ENCODE results near the gene PRKN. TPM values are rescaled to one million over a fixed set of nuclear protein-coding genes. Genes with fewer than 3 reads are reported as not detected.
"Not testable (repeated sequence)": the region's sequence is repeated elsewhere in the genome, so short reads cannot be mapped to it uniquely, and the experiment has no call there.

PRKN gene
- polyA plus RNA-seq, 3 donors: 8.1 to 15.1 (median 11.4) TPM

DNA sequence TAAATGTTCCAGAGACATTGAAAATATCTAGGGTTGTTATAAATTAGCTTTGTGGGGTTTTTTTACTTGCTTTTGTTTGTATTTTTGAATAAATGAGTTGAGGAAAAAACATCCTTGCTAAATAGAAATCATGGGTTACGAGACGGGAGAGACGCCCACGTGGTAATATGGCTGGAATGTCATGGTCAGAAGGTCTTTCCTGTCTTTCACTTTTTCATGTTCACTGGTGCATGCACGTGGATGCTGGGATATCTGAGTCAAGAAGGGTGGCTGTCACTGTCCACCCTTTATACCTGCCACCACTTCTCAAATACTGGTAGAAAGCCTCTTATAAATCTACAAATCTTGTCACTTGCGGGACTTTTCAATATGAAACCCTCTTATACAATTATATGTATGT is 1195.0 kb downstream of the PRKN start:
- DNase-seq (ENCODE audit: extremely low read depth in 1 of 11, low read depth in 9 of 11, low spot score in 4 of 11): no peak

DNA sequence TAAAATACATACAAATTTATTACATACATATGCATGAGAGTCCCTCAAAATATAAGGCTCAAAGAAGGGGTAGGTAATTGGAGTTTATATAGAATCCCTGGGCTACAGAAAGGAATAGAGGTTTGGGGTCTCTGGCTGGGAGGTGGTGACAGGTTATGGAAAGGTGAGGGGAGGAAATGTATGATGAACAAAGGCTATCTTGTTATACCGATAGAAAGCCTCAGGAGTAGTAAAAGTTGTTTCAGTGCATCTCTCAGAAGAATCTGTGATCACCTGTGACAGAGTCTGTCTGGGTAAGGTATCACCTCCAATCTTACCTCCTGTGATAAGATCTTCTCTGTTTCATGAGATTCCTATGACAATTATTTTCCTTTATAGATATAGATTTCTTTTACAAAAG is 1200.8 kb downstream of the PRKN start:
- no peak for DNase-seq (ENCODE audit: extremely low read depth in 1 of 11, low read depth in 9 of 11, low spot score in 4 of 11)

DNA sequence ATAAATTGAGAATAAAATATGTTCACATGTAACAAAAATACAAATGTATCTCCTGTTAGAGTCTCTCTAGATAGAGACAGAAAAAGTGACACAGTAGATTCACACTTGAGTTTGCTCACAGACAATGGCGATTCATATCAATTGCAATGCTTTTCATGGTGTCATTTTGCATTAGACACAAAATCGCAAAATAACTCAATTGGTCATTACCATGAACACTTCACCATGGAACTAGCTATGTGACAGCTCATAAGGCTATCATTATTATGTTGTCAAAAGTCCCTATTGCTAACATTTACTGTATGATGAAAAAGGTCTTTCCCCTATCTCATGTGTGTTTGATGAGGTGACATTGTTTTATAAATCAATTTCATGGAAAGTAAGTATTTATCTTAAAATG is 1204.2 kb downstream of the PRKN start:
- DNase-seq (ENCODE audit: extremely low read depth in 1 of 11, low read depth in 9 of 11, low spot score in 4 of 11): no peak

DNA sequence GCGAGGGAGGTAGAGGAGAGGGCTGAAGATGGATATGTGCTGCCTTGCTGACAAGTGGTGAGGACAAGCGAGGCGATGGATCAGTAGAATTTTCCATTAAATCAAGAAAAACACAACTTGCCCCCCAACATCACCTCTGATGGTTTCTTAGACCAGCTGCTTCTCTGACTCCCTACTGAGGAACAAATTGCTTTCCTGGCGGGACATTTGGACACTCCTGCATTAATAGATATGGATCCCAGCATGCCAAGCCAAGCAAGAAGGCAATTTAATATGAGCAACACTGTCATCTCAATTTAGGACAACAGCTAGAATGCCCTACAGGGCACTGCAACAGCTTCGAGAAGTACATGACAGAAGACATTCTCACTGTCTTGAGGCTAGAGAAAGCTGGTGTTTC is 1205.3 kb downstream of the PRKN start:
- no peak for DNase-seq (ENCODE audit: extremely low read depth in 1 of 11, low read depth in 9 of 11, low spot score in 4 of 11)

DNA sequence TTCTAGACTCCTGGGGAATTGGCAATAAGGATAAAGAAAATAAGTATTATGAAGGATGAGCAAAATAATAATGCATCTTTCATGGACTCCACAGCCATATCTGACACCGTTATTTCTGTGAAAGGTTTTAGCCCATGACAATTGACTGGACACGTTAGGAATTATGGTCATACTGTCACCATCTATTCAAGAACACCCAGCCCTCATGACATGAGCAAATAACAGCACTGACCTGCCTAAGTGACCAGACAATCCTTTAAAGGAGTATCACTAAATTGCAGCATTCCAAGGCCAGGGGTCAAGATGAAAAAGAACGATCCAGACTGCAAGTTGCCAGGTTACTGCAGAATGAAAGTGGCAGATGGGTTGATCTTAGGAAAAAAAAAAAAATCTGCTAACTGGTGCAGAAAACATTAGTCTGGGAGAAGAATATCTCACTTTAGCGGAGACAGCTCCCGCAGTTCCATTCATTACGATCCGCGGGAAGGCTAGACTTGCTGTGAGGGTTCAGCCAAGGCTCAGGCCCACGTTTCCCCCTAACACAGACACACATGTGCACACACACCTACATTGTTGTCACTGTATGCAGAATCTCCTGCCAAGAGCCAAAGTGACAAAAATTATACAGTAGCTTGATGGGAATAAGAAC is 1216.0 kb downstream of the PRKN start:
- DNase-seq (ENCODE audit: extremely low read depth in 1 of 11, low read depth in 9 of 11, low spot score in 4 of 11): no peak

DNA sequence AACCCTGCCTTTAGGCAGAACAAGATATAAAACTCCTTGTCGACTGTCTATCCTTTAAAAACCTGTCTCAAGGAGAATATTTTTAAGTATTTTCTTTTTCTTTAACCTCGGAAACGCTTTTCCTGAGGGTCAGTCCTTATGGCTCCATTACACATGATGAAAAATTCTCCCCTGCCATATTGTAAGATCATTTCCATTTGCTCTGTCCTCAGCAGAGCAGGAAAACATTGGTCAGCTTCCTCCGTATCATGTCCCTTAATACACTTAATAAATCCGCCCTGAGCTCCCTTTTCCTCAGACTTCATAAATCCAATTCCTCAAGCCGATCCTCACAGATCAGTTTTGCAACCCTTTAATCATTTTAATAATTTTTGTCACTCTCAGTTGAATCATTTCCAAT is 1219.2 kb downstream of the PRKN start:
- DNase-seq (ENCODE audit: extremely low read depth in 1 of 11, low read depth in 9 of 11, low spot score in 4 of 11): no peak

DNA sequence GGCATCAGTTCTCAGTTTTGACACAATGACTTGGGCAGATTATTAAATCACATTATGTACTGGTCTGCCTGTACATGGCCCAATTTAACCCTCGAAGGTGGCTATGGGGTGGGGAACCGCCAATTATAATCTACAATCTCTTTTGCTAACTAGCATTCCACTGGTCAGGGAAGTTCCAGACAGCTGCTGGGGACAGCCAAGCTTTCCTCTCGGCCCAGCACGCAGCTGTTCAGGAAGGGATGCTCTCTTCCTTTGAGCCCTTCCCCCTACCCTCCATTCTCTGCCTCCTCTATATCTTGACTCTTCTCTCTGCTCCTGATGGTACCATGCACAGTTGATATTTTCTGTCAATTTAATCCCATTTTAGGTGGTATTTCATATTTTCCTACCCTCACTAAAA is 1220.2 kb downstream of the PRKN start:
- no peak for DNase-seq (ENCODE audit: extremely low read depth in 1 of 11, low read depth in 9 of 11, low spot score in 4 of 11)

DNA sequence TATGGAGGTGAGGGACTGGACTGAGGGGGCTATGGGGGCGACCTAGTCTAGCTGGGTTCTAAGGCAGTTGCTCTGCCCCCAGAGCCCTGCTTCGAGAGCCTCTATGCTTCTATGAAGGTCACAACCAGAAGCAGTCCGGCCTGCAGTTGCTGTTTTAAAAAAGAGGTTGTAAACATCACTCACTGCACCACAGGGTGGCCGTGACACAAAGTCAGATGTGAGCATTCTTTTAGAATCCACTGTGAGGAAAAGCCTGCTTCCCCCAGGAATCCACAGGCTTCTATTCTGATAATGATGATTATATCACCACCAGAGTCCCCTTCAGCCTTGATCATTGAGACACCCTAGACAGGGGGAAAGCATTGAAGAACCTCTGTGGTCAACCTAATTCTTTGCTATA is 1224.0 kb downstream of the PRKN start:
- DNase-seq (ENCODE audit: extremely low read depth in 1 of 11, low read depth in 9 of 11, low spot score in 4 of 11): no peak

DNA sequence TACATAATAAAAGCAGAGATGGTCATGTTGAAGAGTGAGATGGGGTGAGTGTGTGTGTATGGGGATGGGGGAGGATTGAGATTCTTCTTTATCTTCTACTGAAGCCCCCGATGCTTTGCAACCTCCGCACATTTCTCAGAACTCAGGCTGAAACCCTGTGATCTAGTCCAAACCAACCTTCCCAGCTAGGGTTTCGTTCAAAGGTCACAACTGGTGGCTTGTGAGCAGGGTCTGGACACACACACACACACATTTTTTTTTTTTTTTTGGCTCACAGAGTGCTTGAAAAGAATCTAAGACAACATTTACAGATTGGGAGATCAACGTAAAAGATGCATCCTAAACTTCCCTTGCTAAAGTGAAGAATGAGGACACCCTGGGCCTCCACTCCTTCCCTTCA is 1228.7 kb downstream of the PRKN start:
- DNase-seq (ENCODE audit: extremely low read depth in 1 of 11, low read depth in 9 of 11, low spot score in 4 of 11): no peak

DNA sequence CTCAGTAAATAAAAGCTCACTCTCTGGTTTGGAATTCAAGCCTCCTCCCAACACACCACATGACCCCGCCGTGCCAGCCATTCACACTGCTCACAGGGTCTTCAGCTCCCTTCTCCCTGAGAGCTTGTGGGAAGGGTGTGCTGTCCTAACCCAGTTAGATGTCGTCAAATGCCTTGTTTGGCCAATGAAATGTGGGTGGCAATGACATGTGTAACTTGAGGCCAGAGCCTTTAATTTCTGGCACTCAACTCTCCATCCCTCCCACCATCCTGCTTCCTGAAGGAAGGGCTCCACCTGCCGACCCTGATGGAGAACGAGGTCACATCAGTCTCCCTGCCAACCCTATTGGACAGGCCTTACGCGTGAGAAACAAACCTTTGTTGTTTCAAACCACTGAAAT is 1229.2 kb downstream of the PRKN start:
- peak in 2 of 11 donors; percentile 20 to 43 for DNase-seq (ENCODE audit: extremely low read depth in 1 of 11, low read depth in 9 of 11, low spot score in 4 of 11)

DNA sequence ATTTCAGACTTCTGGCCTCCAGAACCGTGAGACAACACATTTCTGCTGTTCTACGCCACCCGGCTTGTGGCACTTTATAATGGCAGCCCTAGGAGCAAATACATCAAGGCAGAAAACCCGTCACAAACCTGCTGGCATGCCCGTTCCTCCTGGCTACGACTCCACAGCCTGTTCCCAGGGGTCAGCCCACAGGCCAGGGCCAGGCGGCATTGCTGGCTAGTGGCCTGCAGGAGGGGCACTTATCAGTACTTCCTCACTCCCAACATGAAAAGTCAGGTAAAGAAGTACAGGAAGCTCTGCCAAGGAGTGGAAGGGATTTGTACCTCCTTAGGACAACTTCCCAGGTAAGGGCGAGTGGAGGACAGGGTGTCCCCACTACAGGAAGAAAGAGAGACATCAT is 1230.6 kb downstream of the PRKN start:
- no peak for DNase-seq (ENCODE audit: extremely low read depth in 1 of 11, low read depth in 9 of 11, low spot score in 4 of 11)

DNA sequence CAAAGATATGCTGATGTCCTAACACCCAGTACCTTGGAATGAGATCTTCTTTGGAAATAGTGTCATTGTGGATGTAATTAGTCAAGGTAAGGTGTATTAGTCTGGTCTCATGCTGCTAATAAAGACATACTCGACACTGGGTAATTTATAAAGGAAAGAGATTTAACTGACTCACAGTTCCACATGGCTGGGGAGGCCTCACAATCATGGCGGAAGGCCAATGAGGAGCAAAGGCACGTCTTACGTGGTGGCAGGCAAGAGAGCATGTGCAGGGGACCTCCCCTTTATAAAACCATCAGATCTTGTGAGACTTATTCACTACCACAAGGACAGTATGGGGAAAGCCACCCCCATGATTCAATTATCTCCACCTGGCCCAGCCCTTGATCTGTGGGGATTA is 1231.3 kb downstream of the PRKN start:
- DNase-seq (ENCODE audit: extremely low read depth in 1 of 11, low read depth in 9 of 11, low spot score in 4 of 11): not testable (repeated sequence)

DNA sequence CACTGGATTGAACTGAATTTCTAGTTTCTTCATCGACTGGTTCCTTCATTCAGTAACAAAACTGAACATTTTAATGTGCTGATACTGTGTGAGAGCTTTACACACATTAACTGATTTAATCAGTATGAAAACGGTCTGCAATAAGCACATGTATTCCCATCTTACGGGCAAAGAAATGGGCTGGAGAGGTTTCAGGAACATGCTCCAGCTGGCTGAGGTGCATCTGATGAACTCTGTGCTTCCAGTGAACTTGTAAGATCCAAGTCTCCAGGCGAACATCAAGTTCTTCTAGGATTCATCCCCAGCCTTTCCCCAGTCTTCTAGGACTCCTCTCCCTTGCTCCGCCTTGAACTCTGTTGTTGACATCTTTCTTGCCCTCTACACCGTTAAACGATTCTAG is 1233.0 kb downstream of the PRKN start:
- DNase-seq (ENCODE audit: extremely low read depth in 1 of 11, low read depth in 9 of 11, low spot score in 4 of 11): no peak

DNA sequence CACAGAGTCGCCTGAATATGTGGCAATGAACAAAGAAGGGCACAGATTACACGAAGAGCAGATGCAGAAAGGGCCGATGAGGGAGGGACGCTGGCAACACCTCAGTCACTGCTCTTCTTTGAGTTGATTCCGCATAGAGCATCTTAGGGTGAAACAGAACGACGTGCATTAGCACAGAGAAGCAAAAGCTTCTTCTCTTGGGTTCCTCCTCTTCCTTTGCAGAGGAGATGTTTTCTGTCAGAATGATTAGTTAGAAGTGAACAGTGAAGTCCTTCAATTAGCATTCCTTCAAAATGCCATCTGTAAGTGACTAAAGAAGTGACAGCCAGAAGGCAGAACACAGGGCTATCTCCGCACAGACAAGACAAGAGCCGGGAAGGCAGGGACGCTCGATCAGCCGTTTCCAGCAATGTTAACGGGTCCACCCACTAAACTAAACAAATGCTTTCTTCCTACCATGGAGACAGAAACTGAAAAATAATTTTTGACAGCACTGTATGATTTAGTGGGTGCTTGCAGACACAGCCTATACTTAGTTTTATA is 1233.9 kb downstream of the PRKN start:
- DNase-seq (ENCODE audit: extremely low read depth in 1 of 11, low read depth in 9 of 11, low spot score in 4 of 11): no peak

DNA sequence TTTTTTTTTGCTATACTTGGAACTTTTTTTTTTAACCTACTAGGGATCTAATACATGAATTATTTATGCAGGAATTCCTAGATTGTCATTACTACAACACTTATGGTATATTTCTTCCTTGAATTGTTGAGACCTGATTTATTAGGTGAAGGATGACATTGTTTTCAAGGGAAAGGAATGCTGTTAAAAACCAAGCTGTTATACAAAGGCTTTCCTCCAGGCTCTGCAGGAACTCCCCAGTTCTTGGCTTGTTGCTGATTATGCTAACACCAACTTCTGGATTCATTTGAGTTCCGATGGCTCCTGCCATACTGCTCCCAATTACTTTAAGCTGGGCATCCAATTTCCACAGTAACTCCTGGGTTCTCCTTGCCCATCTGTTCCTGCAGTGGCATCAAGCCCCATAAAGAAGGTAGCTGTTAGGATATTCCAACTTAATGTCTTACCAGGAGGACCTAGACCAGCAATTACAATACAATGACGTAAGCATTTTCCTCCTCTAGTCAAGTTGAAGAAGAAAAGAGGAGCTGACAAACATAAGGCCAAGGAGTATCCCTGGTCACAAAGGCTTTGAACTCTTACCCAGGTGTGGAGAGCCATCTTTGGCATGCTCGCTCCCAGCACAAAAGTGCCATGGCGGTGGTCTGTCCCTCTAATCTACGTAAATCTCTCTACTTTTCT is 1237.8 kb downstream of the PRKN start:
- no peak for DNase-seq (ENCODE audit: extremely low read depth in 1 of 11, low read depth in 9 of 11, low spot score in 4 of 11)

DNA sequence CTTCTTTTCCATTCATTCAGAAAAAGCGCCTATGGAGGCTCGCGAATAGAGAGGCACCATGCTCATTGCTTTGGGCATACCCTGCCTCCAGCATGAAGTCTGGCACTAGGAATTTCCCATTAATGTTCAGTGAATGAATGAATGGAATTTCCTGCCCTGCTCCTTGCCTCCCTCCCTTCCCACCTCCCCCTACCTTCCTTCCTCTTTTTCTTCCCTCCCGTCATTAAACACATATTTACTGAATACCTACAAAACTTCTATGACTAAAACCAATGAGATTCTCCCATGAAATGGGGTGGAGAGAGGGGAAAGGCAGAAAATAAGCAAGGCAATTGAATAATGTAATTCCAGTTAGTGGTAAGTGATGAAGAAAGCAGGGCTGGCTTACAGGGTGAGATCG is 1239.9 kb downstream of the PRKN start:
- DNase-seq (ENCODE audit: extremely low read depth in 1 of 11, low read depth in 9 of 11, low spot score in 4 of 11): no peak

DNA sequence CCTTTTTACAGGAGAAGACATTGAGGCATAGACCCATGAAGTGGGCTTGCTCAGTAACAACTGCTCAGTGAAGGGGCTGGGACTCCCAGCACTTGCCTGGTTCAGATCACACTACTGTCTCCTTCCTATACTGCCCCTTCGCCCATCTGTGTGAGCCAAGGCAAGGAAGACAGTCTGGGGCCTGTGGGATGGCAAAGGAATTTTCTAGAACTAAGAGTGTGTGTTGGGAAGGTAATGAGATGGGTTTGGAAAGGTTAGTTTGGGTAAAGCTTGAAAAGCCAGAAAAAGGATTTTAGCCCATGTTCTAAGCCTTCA is 1240.4 kb downstream of the PRKN start:
- no peak for DNase-seq (ENCODE audit: extremely low read depth in 1 of 11, low read depth in 9 of 11, low spot score in 4 of 11)

DNA sequence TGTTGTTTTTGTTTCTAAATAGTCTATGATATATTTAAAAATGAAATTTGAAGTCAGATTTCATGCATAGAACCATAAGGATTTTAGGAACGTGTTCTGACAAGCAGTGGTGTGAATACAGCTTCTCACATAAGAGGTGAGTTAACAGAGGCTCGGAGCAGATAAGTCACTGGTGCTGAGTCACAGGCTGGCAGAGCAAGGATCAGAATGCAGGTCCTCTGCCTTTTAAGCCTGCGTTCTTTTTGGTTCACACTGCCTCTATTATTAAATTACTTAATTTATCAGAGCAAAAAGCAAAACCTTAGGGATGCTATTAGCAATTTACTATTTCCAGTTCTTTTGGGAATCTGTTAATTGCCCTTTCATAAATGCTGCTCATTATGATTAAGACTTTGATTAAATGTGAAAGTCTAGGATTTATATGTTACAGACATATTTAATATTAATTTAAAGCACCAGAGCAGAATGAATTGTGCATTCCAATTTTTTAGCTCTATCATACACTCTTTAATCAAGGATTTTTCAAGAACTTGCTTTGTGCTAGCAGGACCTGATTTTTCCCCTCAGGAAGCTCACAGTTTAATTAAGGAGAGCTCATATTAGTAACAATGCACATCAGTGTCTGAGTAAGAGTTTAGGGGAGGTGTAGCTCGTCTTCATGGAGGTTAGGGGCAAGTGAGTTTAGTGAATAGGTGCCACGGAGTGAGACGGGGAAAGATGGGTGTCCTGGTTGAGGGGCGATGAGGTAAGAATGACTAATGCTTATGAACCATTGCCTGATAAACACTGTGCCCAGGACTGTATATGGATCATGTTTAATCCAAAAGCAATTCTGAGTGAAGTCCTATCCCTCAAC is 1241.0 kb downstream of the PRKN start:
- no peak for DNase-seq (ENCODE audit: extremely low read depth in 1 of 11, low read depth in 9 of 11, low spot score in 4 of 11)

DNA sequence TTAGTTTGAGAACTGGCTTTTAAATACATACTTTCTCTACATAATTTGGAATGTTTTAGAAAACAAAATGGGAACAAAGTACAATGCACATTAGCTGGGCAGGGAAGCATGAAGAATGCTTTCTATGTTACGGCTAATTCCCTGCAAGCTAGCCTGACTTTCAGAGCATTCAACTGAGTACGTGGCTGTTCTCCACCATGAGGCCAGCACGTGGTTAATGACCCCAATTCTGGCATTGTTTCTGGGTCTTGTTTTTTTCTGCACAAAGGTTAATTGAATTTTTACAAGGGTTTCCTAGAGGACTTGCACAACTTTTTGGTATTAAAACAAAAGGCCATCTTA is 1245.1 kb downstream of the PRKN start:
- peak; percentile 28 to 85 (median 53) for DNase-seq (ENCODE audit: extremely low read depth in 1 of 11, low read depth in 9 of 11, low spot score in 4 of 11)

DNA sequence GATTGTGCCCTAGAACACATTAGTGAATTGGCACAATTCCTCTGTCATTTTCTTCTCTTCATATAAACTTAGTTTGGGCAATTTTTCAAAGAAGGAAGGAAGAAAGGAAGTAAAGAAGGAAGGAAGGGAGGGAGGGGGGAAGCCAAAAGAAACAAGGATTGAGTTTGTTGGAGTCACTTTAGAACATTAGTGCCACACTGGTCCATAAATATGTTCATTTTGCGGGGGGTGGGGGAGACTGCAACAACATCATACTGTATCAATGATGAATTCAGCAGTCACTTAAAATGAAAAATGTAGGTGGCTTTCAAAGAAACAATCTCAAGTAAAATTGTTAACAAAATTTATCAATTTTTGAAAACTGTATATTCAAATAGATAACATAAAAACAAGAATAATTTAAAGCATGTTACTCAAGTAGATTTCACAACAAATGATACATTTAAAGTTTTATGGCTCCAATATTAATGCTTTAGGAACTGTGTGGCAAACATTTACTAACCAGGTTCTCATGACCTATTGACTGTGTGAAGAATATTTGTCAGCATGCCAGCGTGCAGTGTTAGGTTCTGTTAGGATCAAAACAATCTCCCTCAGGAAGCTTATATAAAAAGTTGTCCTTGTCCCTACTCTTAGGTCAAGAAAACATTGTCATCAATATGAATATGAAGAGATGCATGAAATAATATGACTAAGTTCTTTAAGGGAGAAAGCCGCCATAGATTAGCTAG is 1245.6 kb downstream of the PRKN start:
- DNase-seq (ENCODE audit: extremely low read depth in 1 of 11, low read depth in 9 of 11, low spot score in 4 of 11): peak in 5 of 11 donors; percentile 27 to 52 (median 46)
